ENCODE results near the gene CST7. TPM values are rescaled to one million over a fixed set of nuclear protein-coding genes. Genes with fewer than 3 reads are reported as not detected.
A peak's percentile ranks its signal among the peaks of the same experiment; 100 is the strongest.

The CST7 gene
- total RNA-seq, 2 donors from 2014 or later: 0.47 to 1.1 TPM

DNA sequence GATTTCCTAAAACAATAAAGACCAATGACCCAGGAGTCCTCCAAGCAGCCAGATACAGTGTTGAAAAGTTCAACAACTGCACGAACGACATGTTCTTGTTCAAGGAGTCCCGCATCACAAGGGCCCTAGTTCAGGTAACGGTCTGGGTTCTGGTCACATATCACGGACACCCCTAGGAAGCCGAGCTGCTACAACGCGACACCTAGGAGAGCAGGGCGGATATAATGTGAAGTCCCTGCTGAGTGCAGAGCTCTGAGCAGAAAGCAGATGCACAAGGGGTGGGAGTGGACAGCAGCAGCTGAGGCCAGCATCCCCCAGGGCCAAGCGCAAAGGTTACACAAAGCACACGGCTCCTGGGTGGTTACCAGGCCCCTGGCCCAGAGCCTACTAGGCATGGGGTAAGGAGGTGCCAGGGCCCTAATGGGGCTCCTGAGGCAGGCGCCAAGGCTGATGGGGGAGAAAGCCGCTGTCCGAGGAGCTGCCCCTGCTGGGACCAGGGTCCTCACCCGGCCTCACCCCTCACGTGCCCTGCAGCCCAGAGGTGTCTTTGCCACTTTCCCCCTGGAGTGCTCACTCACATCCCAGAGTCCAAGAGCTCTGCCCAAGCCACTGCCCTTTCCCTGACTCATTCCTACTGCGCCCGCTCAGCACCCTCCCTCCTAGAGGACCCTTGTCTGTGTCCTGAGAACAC is 8.4 kb downstream of the CST7 start:
- Histone ChIP-seq H3K9ac (ENCODE audit: low read depth in 2 of 2, low read length in 2 of 2) (no peak overlapping the region), H3K4me1 (no peaks in the 10 kb centered on the region), H3K4me3 (no peak overlapping the region), H3K27me3 (no peaks in the 10 kb centered on the region), H3K27ac (no peak overlapping the region), H3K9me3 (no peaks in the 10 kb centered on the region), H3K36me3 (no peaks in the 10 kb centered on the region)
- DNase-seq: no peak
- intact Hi-C loops (cut with DNase I): no loop called here
- TF ChIP-seq, protein P1, sequence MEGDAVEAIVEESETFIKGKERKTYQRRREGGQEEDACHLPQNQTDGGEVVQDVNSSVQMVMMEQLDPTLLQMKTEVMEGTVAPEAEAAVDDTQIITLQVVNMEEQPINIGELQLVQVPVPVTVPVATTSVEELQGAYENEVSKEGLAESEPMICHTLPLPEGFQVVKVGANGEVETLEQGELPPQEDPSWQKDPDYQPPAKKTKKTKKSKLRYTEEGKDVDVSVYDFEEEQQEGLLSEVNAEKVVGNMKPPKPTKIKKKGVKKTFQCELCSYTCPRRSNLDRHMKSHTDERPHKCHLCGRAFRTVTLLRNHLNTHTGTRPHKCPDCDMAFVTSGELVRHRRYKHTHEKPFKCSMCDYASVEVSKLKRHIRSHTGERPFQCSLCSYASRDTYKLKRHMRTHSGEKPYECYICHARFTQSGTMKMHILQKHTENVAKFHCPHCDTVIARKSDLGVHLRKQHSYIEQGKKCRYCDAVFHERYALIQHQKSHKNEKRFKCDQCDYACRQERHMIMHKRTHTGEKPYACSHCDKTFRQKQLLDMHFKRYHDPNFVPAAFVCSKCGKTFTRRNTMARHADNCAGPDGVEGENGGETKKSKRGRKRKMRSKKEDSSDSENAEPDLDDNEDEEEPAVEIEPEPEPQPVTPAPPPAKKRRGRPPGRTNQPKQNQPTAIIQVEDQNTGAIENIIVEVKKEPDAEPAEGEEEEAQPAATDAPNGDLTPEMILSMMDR (IDR thresholded peaks at IDR 0.05): no peak

DNA sequence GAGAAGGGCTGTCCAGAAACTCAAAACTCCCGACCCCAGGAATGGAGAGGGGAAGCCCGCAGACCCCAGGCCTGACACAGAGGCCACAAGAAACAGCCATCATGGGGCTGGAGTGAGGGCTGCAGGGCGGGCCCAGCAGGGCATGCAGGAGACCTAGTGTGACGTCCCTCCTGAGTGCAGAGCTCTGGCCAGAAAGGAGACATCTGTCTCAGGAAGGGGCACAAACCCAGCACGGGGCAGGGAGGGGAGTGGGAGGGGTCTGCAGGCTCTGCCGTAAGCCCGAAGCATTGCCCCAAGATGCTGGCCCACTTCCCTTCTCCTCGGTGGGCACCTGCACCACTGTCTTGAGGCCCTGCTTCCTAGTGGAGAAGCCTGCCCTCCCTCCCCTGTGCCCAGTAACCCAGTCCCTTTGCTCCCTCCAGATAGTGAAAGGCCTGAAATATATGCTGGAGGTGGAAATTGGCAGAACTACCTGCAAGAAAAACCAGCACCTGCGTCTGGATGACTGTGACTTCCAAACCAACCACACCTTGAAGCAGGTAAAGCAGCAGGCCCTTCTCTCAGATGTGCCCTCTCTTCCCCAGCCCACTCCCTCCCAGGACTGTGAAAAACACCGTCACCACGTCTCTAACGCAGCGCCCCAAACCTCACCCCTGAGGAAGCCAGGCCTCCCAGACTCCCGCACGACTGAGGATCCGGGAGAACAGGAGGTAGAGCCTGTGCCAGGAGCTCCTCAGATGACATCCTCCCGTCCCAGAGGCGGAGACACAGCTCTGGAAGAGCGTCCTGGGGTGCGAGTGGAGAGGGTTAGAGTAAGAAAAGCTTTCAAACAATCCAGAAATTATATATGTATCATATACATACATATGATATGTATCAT is 9.7 kb downstream of the CST7 start:
- Histone ChIP-seq H3K9me3 (no peaks in the 10 kb centered on the region), H3K4me1 (no peaks in the 10 kb centered on the region), H3K36me3 (no peaks in the 10 kb centered on the region), H3K9ac (ENCODE audit: low read depth in 2 of 2, low read length in 2 of 2) (no peak overlapping the region), H3K4me3 (no peak overlapping the region), H3K27ac (no peak overlapping the region), H3K27me3 (no peaks in the 10 kb centered on the region)
- peak; percentile 14 for DNase-seq
- intact Hi-C loops (cut with DNase I): no loop called here
- TF ChIP-seq, protein P1 (IDR thresholded peaks at IDR 0.05): no peak

DNA sequence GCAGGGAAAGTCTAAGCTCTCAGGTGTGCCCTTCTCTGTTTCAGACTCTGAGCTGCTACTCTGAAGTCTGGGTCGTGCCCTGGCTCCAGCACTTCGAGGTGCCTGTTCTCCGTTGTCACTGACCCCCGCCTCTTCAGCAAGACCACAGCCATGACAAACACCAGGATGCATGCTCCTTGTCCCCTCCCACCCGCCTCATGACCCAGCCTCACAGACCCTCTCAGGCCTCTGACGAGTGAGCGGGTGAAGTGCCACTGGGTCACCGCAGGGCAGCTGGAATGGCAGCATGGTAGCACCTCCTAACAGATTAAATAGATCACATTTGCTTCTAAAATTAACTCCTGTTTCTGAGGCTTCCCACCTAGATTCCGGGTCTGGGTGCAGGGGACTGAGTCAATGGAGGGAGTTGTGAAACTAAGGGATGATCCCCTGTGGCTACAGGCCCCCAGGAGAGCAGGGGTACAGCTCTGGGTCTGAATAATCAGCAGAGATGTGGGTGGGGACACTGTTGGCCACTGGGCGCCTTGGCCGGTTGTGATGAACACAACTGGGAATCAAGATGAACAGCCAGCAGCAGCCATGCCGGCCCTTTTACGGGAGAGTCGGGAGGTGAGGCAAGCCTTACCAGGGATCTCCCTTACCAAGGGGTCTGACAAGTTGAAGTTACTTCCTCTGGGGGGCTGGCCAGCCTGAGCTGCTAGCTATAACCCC is 10.7 kb downstream of the CST7 start:
- no peaks in the 10 kb centered on the region for H3K9me3 ChIP-seq
- H3K27ac ChIP-seq: no peak overlapping the region
- TF ChIP-seq, protein P1 (IDR thresholded peaks at IDR 0.05): no peak
- H3K36me3 ChIP-seq: no peaks in the 10 kb centered on the region
- peak; percentile 13 for DNase-seq
- intact Hi-C loops (cut with DNase I): no loop called here
- H3K27me3 ChIP-seq: no peaks in the 10 kb centered on the region
- no peaks in the 10 kb centered on the region for H3K4me1 ChIP-seq
- H3K9ac ChIP-seq (ENCODE audit: low read depth in 2 of 2, low read length in 2 of 2): no peak overlapping the region
- no peak overlapping the region for H3K4me3 ChIP-seq

DNA sequence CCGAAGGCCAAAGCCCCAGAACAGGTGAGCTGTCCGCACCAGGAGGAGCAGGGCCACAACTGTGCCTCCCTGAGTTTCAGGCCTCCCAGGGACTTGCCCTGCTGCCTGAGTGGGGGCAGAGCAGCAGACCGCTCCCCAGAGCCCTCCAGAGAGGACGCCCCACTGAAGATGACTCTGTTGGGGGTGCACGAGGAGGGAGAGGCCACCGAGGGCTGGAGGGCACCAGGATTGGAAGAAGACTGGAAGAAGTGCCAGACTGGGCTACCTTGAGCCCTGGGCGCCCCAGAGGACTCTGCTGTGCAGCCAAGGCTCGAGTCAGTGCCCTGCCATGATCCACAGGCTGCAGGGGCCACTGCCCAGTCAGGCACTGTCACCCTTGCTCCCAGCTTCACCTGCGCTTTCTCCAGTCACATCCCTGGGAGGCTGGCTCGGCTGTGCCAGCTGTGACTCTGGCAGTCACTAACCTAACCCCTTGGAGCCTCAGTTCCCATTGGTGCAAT is 11.3 kb downstream of the CST7 start:
- Histone ChIP-seq H3K36me3 (no peaks in the 10 kb centered on the region), H3K9ac (ENCODE audit: low read depth in 2 of 2, low read length in 2 of 2) (no peak overlapping the region), H3K4me3 (no peak overlapping the region), H3K27ac (no peak overlapping the region), H3K4me1 (no peaks in the 10 kb centered on the region), H3K27me3 (no peaks in the 10 kb centered on the region), H3K9me3 (no peaks in the 10 kb centered on the region)
- peak; percentile 15 for DNase-seq
- intact Hi-C loops (cut with DNase I): no loop called here
- TF ChIP-seq, protein P1 (IDR thresholded peaks at IDR 0.05): no peak

DNA sequence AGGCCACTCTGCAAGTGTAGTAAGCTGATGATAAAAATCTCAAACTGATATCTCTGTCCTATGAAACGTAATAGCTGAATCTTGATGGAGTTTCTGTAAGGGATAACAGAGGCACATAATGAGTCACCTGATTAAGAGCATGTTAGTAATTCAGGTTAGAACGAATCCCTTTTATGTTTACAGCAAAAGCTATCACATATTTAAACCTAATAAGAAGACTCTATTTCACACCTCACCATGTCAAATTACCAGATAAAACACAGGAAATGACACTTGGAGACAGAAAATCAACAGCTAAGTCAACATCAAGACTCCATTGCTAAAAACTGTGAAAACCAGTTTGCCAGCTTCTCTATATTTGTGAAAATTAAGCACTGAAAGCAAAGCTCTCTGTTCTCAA is 11.8 kb downstream of the CST7 start:
- Histone ChIP-seq H3K27ac (no peak overlapping the region), H3K4me1 (no peaks in the 10 kb centered on the region), H3K27me3 (no peaks in the 10 kb centered on the region), H3K4me3 (no peak overlapping the region), H3K9me3 (no peaks in the 10 kb centered on the region), H3K36me3 (no peaks in the 10 kb centered on the region), H3K9ac (ENCODE audit: low read depth in 2 of 2, low read length in 2 of 2) (no peak overlapping the region)
- TF ChIP-seq, protein P1 (IDR thresholded peaks at IDR 0.05): no peak
- intact Hi-C loops (cut with DNase I): no loop called here
- no peak for DNase-seq

All from colonic mucosa (tissue), 4 donors.